BLaER1 (cell line): ENCODE data around the gene NEK11.

Experiments
- H3K27ac ChIP-seq: shearing (Covaris generic); formaldehyde crosslinking; 2 replicates; pipeline ENCODE4 v1.8.1; 2022
- H3K27me3 ChIP-seq: shearing (Covaris generic); formaldehyde crosslinking; 2 replicates; pipeline ENCODE4 v1.8.1; 2022
- H3K36me3 ChIP-seq: shearing (Covaris generic); formaldehyde crosslinking; 2 replicates; pipeline ENCODE4 v1.8.1; 2022
- H3K4me1 ChIP-seq: shearing (Covaris generic); formaldehyde crosslinking; 2 replicates; pipeline ENCODE4 v1.8.1; 2022
- H3K4me2 ChIP-seq: shearing (Covaris generic); formaldehyde crosslinking; 2 replicates; pipeline ENCODE4 v1.8.1; 2022
- H3K4me3 ChIP-seq: shearing (Covaris generic); formaldehyde crosslinking; 2 replicates; pipeline ENCODE4 v1.8.1; 2022
- H3K9ac ChIP-seq: shearing (Covaris generic); formaldehyde crosslinking; 2 replicates; pipeline ENCODE4 v1.8.1; 2022
- H3K9me3 ChIP-seq: shearing (Covaris generic); formaldehyde crosslinking; 2 replicates; pipeline ENCODE4 v1.8.1; 2022
- H4K20me1 ChIP-seq: shearing (Covaris generic); formaldehyde crosslinking; 2 replicates; pipeline ENCODE4 v1.8.1; 2022
- Cebpa-rat ChIP-seq: shearing (Covaris generic); IDR thresholded peaks from 2 replicates; pipeline ENCODE4 v1.8.1; 2022

Gene NEK11

DNA sequence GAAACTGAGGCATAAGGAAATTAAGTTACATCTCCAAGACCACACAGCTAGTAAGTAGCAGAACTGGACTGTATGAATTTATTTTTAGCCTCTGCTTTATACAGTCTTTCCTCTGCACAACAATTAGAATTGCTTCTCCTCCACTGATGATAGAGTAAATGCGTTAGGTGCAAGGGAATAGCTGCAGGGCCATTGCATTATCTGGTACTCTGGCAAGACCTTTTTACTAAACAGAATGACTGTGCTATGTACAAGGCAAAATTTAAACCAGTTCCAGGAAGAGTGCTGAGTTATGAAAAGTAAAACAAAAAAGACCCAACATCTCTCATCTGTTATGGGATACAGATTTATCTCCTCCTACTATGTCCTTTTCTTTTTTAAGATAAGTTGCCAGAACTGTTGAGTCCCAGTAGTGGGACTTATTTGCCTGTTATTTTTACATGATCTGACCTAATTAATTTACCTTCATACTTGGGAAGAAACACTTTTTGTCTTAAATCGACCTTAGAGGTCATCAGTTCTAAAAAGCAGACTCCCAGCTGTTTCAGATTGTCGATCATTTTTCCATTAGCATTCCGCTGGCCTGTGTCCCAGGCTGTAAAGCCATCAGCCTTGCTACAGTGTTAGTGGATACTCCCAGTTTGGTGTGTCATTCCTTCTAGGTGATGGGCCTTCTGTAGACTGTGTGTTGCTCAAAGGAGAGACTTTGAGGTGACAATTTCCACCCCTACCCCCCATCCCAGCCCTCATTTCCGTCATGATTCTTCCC lies 207.4 kb downstream of the NEK11 start:
- Histone ChIP-seq H3K9ac (no peak overlapping the region), H3K36me3 (no peaks in the 10 kb centered on the region), H3K27ac (no peak overlapping the region), H3K9me3 (no peaks in the 10 kb centered on the region), H3K4me2 (no peak overlapping the region), H3K4me3 (no peak overlapping the region), H3K27me3 (no peaks in the 10 kb centered on the region), H4K20me1 (no peaks in the 10 kb centered on the region), H3K4me1 (peaks cover 15% of the 10 kb centered on the region)
- no peak for TF ChIP-seq Cebpa-rat

DNA sequence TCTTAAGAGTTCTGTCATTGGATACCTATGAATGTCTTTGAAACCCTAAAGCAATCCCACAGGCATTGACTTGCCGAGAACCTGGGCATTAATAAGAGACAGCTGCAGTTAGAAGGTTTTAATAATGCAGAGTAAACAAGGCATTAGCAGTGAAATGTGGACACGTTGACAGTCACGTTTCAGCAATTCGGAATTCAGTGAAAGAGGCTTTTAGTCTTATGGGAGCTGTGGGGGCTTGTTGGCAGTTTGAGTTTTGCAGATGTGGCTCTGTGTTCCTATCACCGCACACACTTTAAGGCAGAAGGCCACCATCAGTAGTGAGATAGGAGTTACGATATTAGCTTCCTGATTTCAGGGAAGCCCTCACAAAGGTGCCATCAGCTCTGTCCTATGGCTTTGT lies 209.7 kb downstream of the NEK11 start:
- no peak overlapping the region for H3K4me2 ChIP-seq
- H4K20me1 ChIP-seq: no peaks in the 10 kb centered on the region
- no peak for TF ChIP-seq Cebpa-rat

DNA sequence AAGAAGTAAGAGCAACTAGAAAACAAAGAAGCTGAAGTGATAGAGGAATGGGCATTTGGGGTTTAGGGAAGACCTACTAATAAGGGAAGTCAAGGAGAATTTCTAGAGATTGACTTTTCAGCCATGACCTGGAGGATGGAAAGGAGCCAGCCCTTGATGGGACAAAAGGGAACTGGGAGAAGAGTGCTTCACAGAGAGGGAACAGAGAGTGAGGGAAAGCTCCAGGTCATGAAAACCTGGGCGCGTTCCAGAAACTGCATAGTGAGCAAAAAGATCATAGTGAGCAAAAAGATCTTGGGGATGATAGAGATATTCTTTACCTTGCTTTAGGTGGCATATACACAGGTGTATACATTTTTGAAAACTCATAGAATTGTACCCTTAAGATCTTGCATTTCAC lies 211.8 kb downstream of the NEK11 start:
- Histone ChIP-seq H3K9ac (no peak overlapping the region), H3K4me3 (no peak overlapping the region), H3K4me1 (no peaks in the 10 kb centered on the region), H3K9me3 (no peaks in the 10 kb centered on the region), H3K27ac (no peak overlapping the region), H3K36me3 (no peaks in the 10 kb centered on the region), H3K4me2 (no peak overlapping the region), H3K27me3 (no peaks in the 10 kb centered on the region), H4K20me1 (no peaks in the 10 kb centered on the region)
- TF ChIP-seq Cebpa-rat: no peak

More for the DNA sequence above, 209.7 kb downstream of the NEK11 start:
- Histone ChIP-seq H3K36me3 (no peaks in the 10 kb centered on the region), H3K27ac (no peak overlapping the region), H3K27me3 (no peaks in the 10 kb centered on the region), H3K4me3 (no peak overlapping the region), H3K9me3 (no peaks in the 10 kb centered on the region), H3K9ac (no peak overlapping the region), H3K4me1 (peaks cover 15% of the 10 kb centered on the region)

DNA sequence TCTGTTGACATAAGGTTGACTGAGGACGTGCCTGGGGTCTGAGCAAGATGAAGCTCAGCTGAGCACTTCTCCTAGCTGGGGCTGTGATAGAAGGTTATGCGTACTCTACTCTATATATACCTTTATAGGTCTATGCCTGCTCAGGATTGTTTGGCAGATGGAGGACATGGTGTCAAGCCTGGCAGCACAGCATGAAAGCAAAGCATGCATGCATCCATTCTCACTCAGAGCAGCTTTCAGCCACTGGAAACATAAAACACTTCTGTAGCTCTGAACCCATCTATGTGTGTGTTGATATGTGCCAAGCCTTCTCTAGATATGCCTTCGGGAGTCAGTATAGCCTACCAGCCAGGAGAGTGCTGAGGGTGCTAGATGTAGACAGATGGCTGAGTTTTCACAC lies 212.6 kb downstream of the NEK11 start:
- no peak overlapping the region for H3K27ac ChIP-seq
- no peaks in the 10 kb centered on the region for H3K27me3 ChIP-seq
- no peak for TF ChIP-seq Cebpa-rat

DNA sequence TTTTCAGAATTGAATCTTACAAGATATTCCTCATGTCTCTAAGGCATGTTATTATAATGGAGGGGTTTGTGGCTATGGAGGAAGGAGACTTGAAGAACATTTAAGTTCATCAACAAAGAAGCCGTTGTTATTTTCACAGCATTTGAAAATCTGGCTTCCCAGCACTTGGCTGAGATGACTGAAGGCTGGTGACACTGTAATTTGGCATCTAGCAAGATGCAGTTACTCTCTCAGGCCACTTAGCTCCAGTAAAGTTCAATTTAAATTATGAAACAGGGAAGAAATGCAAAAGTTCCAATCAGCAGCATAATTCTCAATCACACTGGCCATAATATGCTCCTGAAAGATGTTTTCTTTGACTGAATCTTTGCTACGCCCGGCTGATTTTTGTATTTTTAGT lies 215.5 kb downstream of the NEK11 start:
- no peak overlapping the region for H3K4me2 ChIP-seq

More for the DNA sequence above, 212.6 kb downstream of the NEK11 start:
- H3K9ac ChIP-seq: no peak overlapping the region
- H3K36me3 ChIP-seq: no peaks in the 10 kb centered on the region
- H3K4me1 ChIP-seq: no peaks in the 10 kb centered on the region
- H3K4me3 ChIP-seq: no peak overlapping the region
- H3K9me3 ChIP-seq: no peaks in the 10 kb centered on the region
- H4K20me1 ChIP-seq: no peaks in the 10 kb centered on the region
- H3K4me2 ChIP-seq: no peak overlapping the region

DNA sequence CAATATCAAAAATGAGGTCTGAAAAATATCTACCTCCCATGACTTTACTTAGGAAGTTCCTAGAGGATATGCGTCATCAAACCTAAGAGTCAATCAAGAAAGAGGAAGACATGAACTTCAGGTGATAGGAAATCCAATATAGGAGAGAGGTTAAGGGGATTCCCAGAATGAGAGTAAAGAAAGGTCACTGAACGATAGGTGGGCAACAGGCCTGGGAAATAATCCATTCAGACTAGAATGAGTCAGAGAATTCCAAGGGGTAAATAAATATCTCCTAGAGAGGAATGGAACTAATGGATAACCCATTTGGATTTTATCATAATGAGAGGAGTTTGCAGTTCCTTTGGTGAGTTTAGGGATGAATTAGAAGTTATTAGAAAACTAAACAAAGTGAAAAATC lies 223.8 kb downstream of the NEK11 start:
- Histone ChIP-seq H4K20me1 (no peaks in the 10 kb centered on the region), H3K4me2 (no peak overlapping the region), H3K36me3 (no peaks in the 10 kb centered on the region), H3K9ac (no peak overlapping the region), H3K27me3 (no peaks in the 10 kb centered on the region), H3K9me3 (0 out of 2 replicates have a peak, but pooled peaks cover 4% of the 10 kb centered on the region), H3K4me3 (no peak overlapping the region), H3K27ac (no peak overlapping the region), H3K4me1 (no peaks in the 10 kb centered on the region)
- no peak for TF ChIP-seq Cebpa-rat

More for the DNA sequence above, 215.5 kb downstream of the NEK11 start:
- Histone ChIP-seq H3K9ac (no peak overlapping the region), H3K27me3 (no peaks in the 10 kb centered on the region), H3K27ac (no peak overlapping the region), H3K4me3 (no peak overlapping the region), H3K36me3 (no peaks in the 10 kb centered on the region), H3K9me3 (no peaks in the 10 kb centered on the region), H4K20me1 (no peaks in the 10 kb centered on the region), H3K4me1 (no peaks in the 10 kb centered on the region)
- TF ChIP-seq Cebpa-rat: no peak

DNA sequence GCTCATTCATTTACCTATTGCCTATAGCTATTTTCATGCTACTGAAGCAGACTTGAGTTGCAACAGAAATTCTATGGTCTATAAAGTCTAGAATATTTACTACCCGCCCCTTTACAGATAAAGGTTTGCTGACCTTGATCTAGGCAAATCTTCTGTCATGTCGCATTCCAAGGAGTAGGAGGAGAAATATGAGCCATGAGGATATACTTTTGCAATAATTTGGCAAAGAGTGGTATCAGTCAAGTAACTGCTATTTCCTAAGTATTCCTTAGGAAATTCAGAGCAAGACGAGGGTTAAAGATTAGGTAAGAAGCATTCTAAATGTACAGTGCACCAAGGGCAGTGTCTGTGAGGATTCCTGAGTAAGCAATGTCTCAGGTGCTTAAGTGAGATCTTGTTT lies 233.8 kb downstream of the NEK11 start:
- no peak for TF ChIP-seq Cebpa-rat

DNA sequence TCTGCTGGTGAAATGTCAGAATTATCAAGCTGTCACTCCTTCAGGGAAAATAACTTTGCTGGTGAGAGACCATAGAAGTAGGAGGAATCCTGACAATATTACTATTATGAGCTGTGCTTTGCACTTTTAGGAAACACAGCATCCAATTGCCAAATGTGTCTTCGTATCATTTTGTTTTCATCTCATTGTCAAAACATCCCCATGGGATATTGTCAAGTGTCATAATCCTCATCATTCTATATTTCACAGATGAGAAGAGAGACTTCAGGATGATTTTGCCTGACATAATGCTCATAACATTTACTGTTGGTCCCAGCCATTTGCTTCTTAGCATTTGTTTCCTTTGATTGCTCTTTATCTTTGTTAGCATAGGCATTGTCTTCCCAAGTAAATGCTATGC lies 234.4 kb downstream of the NEK11 start:
- H3K9me3 ChIP-seq: no peaks in the 10 kb centered on the region
- no peak overlapping the region for H3K27ac ChIP-seq
- peaks cover 4% of the 10 kb centered on the region; the same call in 1 of the 2 replicates for H3K4me1 ChIP-seq
- H3K27me3 ChIP-seq: no peaks in the 10 kb centered on the region
- no peaks in the 10 kb centered on the region for H3K36me3 ChIP-seq
- H3K9ac ChIP-seq: no peak overlapping the region
- no peaks in the 10 kb centered on the region for H4K20me1 ChIP-seq
- H3K4me2 ChIP-seq: no peak overlapping the region
- H3K4me3 ChIP-seq: no peak overlapping the region
- no peak for TF ChIP-seq Cebpa-rat

More for the DNA sequence above, 233.8 kb downstream of the NEK11 start:
- H3K36me3 ChIP-seq: no peaks in the 10 kb centered on the region
- no peak overlapping the region for H3K4me2 ChIP-seq
- H3K9ac ChIP-seq: no peak overlapping the region
- no peaks in the 10 kb centered on the region for H3K27me3 ChIP-seq
- peaks cover 4% of the 10 kb centered on the region; the same call in 1 of the 2 replicates for H3K4me1 ChIP-seq
- H3K4me3 ChIP-seq: no peak overlapping the region
- no peaks in the 10 kb centered on the region for H4K20me1 ChIP-seq
- no peak overlapping the region for H3K27ac ChIP-seq
- no peaks in the 10 kb centered on the region for H3K9me3 ChIP-seq

DNA sequence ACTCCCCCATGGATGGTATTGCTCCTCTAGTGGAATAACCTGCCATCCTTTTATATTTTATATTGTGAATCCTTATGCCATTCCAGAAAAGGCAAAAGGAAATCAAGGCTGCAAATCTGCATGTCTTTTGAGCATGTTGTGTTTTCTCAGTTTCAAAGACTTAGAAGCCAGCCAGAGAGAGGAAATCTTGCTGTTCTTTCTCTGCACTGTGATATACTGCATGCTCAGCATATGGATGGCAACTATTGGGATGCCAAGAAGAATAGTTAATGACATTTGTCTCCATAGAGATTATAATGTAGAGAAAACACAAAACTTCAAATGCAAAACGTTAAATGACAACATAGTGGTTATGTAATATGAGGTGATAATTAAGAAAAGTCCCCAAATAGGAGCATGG lies 248.9 kb downstream of the NEK11 start:
- Histone ChIP-seq H3K4me1 (no peaks in the 10 kb centered on the region), H3K36me3 (no peaks in the 10 kb centered on the region), H3K4me3 (no peak overlapping the region), H3K4me2 (no peak overlapping the region), H3K27me3 (no peaks in the 10 kb centered on the region), H3K9ac (no peak overlapping the region), H3K27ac (no peak overlapping the region), H3K9me3 (no peaks in the 10 kb centered on the region), H4K20me1 (no peaks in the 10 kb centered on the region)
- TF ChIP-seq Cebpa-rat: no peak

DNA sequence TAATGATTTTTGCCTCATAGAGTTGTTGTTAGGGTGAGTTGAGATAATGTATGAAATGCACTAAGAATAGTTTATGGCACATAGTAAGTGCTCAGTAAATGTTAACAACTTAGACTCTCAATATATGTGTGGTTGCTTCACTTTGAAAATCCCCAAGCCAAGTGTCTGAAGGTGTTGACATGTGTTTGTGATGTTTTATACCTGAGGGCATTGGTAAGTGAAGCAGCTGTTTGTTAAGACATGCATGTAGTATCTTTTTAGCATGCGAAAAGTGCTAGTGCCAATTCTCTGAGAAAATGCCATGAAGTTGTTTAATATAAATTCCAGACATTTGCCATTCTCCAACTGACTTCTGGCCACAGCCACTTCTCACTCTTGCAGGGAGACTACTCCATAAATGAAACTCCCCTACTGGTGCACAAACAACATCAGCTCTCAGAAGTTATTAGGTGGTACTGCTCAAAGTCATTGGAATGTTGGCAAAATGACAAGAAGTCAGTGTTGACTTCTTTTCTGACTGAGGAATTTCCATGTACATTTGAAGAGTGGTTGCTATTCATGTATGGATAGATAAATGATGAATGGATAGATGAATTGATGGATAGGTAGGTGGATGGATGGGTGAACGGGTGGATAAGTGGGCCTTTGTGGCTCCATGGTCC lies 251.3 kb downstream of the NEK11 start:
- Histone ChIP-seq H3K4me1 (no peaks in the 10 kb centered on the region), H4K20me1 (no peaks in the 10 kb centered on the region), H3K4me2 (no peak overlapping the region), H3K27me3 (no peaks in the 10 kb centered on the region), H3K9me3 (no peaks in the 10 kb centered on the region), H3K36me3 (no peaks in the 10 kb centered on the region), H3K4me3 (no peak overlapping the region), H3K9ac (no peak overlapping the region), H3K27ac (no peak overlapping the region)
- TF ChIP-seq Cebpa-rat: no peak
